ENCODE measurements around the gene NLRP11.
"Not testable (repeated sequence)": the region's sequence is repeated elsewhere in the genome, so short reads cannot be mapped to it uniquely, and the experiment has no call there.

The NLRP11 gene

DNA sequence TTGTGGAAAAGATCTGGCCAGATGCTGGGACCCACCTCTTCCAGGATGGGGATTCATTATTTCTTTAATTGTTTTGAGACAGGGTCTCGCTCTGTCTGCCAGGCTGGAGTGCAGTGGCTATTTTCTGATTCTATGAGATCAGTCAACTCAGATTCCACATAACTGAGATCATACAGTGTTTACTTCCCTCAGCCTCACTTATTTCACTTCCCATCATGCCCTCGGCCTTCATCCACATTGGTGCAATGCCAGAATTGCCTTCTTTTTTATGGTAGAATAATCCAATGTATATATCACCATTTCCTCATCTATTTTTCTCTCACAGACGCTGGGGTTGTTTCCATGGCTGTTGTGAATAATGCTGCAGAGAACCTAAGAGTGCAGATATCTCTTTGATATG, 62.2 kb downstream of the NLRP11 start:
- not testable (repeated sequence) for DNase-seq

DNA sequence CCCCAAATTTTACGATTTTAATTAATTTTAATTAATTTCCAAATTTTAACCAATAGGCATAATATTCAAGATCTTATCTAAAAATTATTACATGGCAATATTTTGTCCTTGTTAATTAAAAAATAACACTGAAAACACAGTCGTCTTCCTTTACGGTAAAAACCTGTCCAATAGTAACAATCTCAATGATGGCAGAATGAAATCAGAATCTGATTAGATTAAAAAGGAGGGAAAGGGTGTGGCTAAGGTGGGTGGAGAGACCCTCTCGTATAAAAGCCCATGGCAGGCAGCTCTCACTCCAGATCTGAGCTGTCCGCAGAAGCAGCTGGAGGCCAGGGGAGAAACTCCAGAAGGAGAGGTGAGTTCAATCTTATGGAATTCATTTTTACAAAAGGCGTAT, 63.0 kb downstream of the NLRP11 start, which contains the start of gene RFPL4AL1:
RFPL4AL1 (plus strand) TSS at position 301 of the 400 bp plus-strand sequence. CDS start 2,687 bp downstream, outside the sequence.
- not testable (repeated sequence) for DNase-seq

- no peak for DNase-seq
These were observed 65.3 kb downstream of the NLRP11 start for GRCh38 chr19:55766466-55766865.

- DNase-seq = not testable (repeated sequence)
These were observed 73.0 kb downstream of the NLRP11 start, which contains the start of gene RFPL4A for GRCh38 chr19:55758797-55759196. Gene RFPL4A (plus strand): TSS chr19:55759097. CDS start chr19:55761801, 2,704 bp downstream.

DNA sequence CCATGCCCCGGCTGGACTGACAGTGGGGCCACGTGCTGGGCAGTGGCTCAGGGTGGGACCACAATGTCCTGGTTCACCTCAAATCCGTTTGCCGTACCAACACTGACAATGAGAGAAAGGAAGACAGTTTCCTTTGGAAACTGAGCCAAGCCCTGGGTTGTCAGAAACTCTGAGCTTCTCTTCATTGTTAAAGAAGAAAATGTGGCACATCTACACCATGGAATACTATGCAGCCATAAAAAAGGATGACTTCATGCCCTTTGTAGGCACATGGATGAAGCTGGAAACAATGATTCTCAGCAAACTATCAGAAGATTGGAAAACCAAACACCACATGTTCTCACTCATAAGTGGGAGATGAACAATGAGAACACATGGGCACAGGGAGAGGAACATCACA, 75.0 kb downstream of the NLRP11 start:
- DNase-seq = not testable (repeated sequence)

GRCh38 chr19:55753401-55753800, 78.4 kb downstream of the NLRP11 start:
- DNase-seq = no peak

GRCh38 chr19:55750715-55751114, 81.1 kb downstream of the NLRP11 start:
- DNase-seq = no peak

DNA sequence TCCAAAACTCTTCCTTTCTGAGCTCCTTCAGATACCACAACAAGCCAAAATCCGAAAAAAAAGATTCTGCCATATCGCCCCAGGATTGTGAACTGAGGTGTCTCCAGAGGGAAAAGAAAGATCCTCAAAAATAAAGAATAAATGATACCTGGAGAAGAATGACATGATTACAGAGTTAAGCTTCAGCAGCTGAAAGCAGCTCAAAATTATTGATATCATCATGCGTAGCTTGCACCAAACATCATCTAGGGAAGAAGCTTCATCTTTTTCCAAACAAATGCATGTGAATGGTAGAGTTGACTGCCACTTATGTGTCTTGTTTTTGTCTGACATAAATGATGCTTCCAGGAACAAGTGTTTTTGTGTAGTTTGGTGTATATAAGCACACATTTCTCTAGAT, 93.5 kb downstream of the NLRP11 start, which contains the start of gene NLRP9:
NLRP9 (minus strand) TSS at position 101 of the 400 bp plus-strand sequence; CDS start at position 73, 28 bp downstream.
- no peak for DNase-seq

Measured in midbrain (tissue), 1 donor.